HepG2 (cell line): ENCODE measurements around the gene IL32. TPM values are rescaled to one million over a fixed set of nuclear protein-coding genes. Genes with fewer than 3 reads are reported as not detected.

Source experiments
- ARHGAP35 ChIP-seq: sonication (generic); formaldehyde crosslinking; IDR thresholded peaks from 2 replicates; pipeline ENCODE4 v1.9.0; 2022; ENCODE audit warnings: mild to moderate bottlenecking, inconsistent platforms, moderate library complexity, missing genetic modification reagents, borderline replicate concordance
- HMG20B ChIP-seq: conservative IDR thresholded peaks from 2 replicates; pipeline ENCODE4 v1.6.1; 2016; ENCODE audit warnings: missing genetic modification reagents, missing compliant biosample characterization
- KDM6A ChIP-seq: IDR thresholded peaks from 2 replicates; pipeline ENCODE4 v1.6.1; 2016; ENCODE audit warnings: low read depth
- KLF15 ChIP-seq: sonication (generic); formaldehyde crosslinking; IDR thresholded peaks from 2 replicates; pipeline ENCODE4 v1.8.1; 2023; ENCODE audit warnings: borderline replicate concordance, mild to moderate bottlenecking, inconsistent platforms, missing genetic modification reagents, mixed read lengths
- KMT2B ChIP-seq: IDR thresholded peaks from 2 replicates; pipeline ENCODE4 v1.6.1; 2016; ENCODE audit warnings: missing genetic modification reagents, missing compliant biosample characterization
- MEIS2 ChIP-seq: sonication (generic); formaldehyde crosslinking; IDR thresholded peaks from 2 replicates; pipeline ENCODE4 v1.9.0; 2021; ENCODE audit warnings: mild to moderate bottlenecking, missing genetic modification reagents
- MXD4 ChIP-seq: IDR thresholded peaks from 2 replicates; pipeline ENCODE4 v1.6.1; 2016; ENCODE audit warnings: mild to moderate bottlenecking, missing biosample characterization, missing genetic modification reagents
- NCOR1 ChIP-seq: fragments of 200-600 bp; sonication (generic); IDR thresholded peaks from 2 replicates; pipeline ENCODE4 v1.7.0; 2017; ENCODE audit warnings: antibody characterized with exemption, low read length, borderline replicate concordance
- NFYB ChIP-seq: sonication (generic); formaldehyde crosslinking; IDR thresholded peaks from 2 replicates; pipeline ENCODE4 v1.4.0; 2020; ENCODE audit warnings: missing genetic modification reagents
- NR2F2 ChIP-seq: IDR thresholded peaks from 2 replicates; pipeline ENCODE4 v1.6.1; 2012; ENCODE audit warnings: low read depth, inconsistent platforms, borderline replicate concordance
- THAP11 ChIP-seq: IDR thresholded peaks from 2 replicates; pipeline ENCODE4 v1.6.1; 2016; ENCODE audit warnings: missing biosample characterization, missing genetic modification reagents
- ZBTB7A ChIP-seq: sonication (generic); formaldehyde crosslinking; IDR thresholded peaks from 2 replicates; pipeline ENCODE4 v1.8.0; 2022; ENCODE audit warnings: mild to moderate bottlenecking, missing genetic modification reagents
- ZNF317 ChIP-seq: sonication (generic); formaldehyde crosslinking; IDR thresholded peaks from 2 replicates; pipeline ENCODE4 v1.5.0; 2020; ENCODE audit warnings: mild to moderate bottlenecking, missing genetic modification reagents
- ZNF331 ChIP-seq: sonication (generic); formaldehyde crosslinking; IDR thresholded peaks from 2 replicates; pipeline ENCODE4 v1.4.0; 2020; ENCODE audit warnings: missing genetic modification reagents
- ZNF367 ChIP-seq: sonication (generic); formaldehyde crosslinking; IDR thresholded peaks from 2 replicates; pipeline ENCODE4 v1.4.0; 2020; ENCODE audit warnings: missing genetic modification reagents, borderline replicate concordance
- ZNF501 ChIP-seq: sonication (generic); formaldehyde crosslinking; IDR thresholded peaks from 2 replicates; pipeline ENCODE4 v1.5.1; 2020; ENCODE audit warnings: mild to moderate bottlenecking, moderate library complexity, missing genetic modification reagents
- ZNF549 ChIP-seq: sonication (generic); formaldehyde crosslinking; IDR thresholded peaks from 2 replicates; pipeline ENCODE4 v1.5.0; 2020; ENCODE audit warnings: missing genetic modification reagents
- ZNF7 ChIP-seq: IDR thresholded peaks from 2 replicates; pipeline ENCODE4 v1.6.1; 2016; ENCODE audit warnings: missing biosample characterization, missing genetic modification reagents
- ZNF720 ChIP-seq: sonication (generic); formaldehyde crosslinking; IDR thresholded peaks from 2 replicates; pipeline ENCODE4 v1.4.0; 2020; ENCODE audit warnings: missing genetic modification reagents
- ZNF839 ChIP-seq: sonication (generic); formaldehyde crosslinking; IDR thresholded peaks from 2 replicates; pipeline ENCODE4 v1.4.0; 2020; ENCODE audit warnings: missing genetic modification reagents, mild to moderate bottlenecking, borderline replicate concordance
- polyA plus RNA-seq, 8 experiments: library from polyadenylated mRNA; depleted of rRNA in 3 of 8; stranded (reverse) in 7 of 8; unstranded in 1 of 8; fragments of >200 nt; fragmentation: Illumina TruSeq in 4 of 8; extraction: Trizol in 4 of 8; gene quantifications; 2 replicates each; pipeline versions ENCODE4 v1.2.1 to v1.2.3, GENCODE V29; 2011 to 2016; ENCODE audit warnings: low read depth in 4 of 8, missing spikeins in 1 of 8, mixed read lengths in 1 of 8; ENCODE audit not compliant: insufficient read depth in 1 of 8
- total RNA-seq, 5 experiments: library from RNA; depleted of rRNA; stranded (reverse); fragments of >200 nt; fragmentation: Illumina TruSeq; extraction: Trizol; gene quantifications; 2 replicates each; pipeline ENCODE4 v1.2.3, GENCODE V29; 2016; ENCODE audit warnings: low read depth in 1 of 5
- TF ChIP-seq, protein P1 (sequence below): sonication (generic); formaldehyde crosslinking; IDR thresholded peaks from 2 replicates; pipeline ENCODE4 v1.5.0; 2020; ENCODE audit warnings: mild to moderate bottlenecking, missing genetic modification reagents, moderate library complexity
- TF ChIP-seq, protein P2 (sequence below): sonication (generic); formaldehyde crosslinking; conservative IDR thresholded peaks from 2 replicates; pipeline ENCODE4 v1.8.0; 2022; ENCODE audit warnings: low read depth, missing genetic modification reagents
- TF ChIP-seq, protein P3 (sequence below): sonication (generic); formaldehyde crosslinking; IDR thresholded peaks from 2 replicates; pipeline ENCODE4 v1.9.0; 2022; ENCODE audit warnings: missing genetic modification reagents, mild to moderate bottlenecking, borderline replicate concordance
- TF ChIP-seq, protein P4 (sequence below), 2 experiments: sonication (generic) in 1 of 2; formaldehyde crosslinking in 1 of 2; IDR thresholded peaks; 2 replicates each; pipeline versions ENCODE4 v1.4.0 to v1.6.1; 2018 to 2020; ENCODE audit warnings: missing genetic modification reagents in 2 of 2, borderline replicate concordance in 1 of 2, low read depth in 1 of 2, mild to moderate bottlenecking in 1 of 2, missing biosample characterization in 1 of 2

The IL32 gene
- total and polyA plus RNA-seq, 2 of the 13 experiments (the other 11 are each of a cell fraction or from before 2014, with no cell fraction given), result 115 to 165 TPM

DNA sequence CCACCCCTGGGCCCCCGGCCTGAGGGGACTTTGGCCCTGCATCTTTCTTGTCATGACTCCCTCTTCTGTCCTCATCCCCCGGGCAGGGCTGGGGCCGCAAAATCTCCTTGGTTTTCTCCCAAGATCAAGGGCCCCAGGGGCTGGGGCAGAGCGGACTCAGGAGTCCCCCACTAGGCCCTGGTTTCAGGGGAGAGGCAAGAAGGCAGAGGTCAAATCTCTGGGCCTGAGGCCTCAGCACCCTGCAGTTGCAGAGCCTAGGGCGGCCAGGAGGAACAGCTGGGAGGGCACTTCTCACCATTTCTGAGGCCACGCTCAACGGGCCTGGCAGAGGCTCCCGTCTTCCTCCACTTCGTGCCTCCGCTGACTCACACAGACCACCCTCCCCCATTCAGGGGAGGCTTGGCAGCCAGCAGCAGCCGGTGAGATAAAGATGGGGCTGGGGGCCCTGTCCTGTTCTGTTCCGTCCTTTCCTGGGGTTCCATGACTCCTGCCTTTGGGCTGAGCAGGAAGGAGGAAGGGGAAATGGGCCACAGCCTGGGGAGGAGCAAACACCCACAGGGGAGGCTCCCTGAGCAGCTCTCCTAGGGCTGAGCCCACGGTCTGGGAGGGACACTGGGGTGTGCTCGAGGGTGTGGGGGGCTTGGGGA is 21.3 kb downstream of the IL32 start (continued):
- TF ChIP-seq, protein P1, sequence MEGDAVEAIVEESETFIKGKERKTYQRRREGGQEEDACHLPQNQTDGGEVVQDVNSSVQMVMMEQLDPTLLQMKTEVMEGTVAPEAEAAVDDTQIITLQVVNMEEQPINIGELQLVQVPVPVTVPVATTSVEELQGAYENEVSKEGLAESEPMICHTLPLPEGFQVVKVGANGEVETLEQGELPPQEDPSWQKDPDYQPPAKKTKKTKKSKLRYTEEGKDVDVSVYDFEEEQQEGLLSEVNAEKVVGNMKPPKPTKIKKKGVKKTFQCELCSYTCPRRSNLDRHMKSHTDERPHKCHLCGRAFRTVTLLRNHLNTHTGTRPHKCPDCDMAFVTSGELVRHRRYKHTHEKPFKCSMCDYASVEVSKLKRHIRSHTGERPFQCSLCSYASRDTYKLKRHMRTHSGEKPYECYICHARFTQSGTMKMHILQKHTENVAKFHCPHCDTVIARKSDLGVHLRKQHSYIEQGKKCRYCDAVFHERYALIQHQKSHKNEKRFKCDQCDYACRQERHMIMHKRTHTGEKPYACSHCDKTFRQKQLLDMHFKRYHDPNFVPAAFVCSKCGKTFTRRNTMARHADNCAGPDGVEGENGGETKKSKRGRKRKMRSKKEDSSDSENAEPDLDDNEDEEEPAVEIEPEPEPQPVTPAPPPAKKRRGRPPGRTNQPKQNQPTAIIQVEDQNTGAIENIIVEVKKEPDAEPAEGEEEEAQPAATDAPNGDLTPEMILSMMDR (CRISPR knock-in tag), result no peak
- TF ChIP-seq ZNF839, result no peak
- peak; percentile 71; the same call in 1 of the 2 replicates for TF ChIP-seq ZNF501
- no peak for TF ChIP-seq ZBTB7A (CRISPR knock-in tag)
- TF ChIP-seq ZNF549, result no peak
- no peak for TF ChIP-seq NFYB (CRISPR knock-in tag)
- TF ChIP-seq MEIS2, result peak; percentile 29; the same call in 1 of the 2 replicates
- peak; percentile 23; the same call in 1 of the 2 replicates for TF ChIP-seq THAP11
- TF ChIP-seq, protein P2, sequence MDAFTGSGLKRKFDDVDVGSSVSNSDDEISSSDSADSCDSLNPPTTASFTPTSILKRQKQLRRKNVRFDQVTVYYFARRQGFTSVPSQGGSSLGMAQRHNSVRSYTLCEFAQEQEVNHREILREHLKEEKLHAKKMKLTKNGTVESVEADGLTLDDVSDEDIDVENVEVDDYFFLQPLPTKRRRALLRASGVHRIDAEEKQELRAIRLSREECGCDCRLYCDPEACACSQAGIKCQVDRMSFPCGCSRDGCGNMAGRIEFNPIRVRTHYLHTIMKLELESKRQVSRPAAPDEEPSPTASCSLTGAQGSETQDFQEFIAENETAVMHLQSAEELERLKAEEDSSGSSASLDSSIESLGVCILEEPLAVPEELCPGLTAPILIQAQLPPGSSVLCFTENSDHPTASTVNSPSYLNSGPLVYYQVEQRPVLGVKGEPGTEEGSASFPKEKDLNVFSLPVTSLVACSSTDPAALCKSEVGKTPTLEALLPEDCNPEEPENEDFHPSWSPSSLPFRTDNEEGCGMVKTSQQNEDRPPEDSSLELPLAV (CRISPR knock-in tag), result no peak
- TF ChIP-seq, protein P3, sequence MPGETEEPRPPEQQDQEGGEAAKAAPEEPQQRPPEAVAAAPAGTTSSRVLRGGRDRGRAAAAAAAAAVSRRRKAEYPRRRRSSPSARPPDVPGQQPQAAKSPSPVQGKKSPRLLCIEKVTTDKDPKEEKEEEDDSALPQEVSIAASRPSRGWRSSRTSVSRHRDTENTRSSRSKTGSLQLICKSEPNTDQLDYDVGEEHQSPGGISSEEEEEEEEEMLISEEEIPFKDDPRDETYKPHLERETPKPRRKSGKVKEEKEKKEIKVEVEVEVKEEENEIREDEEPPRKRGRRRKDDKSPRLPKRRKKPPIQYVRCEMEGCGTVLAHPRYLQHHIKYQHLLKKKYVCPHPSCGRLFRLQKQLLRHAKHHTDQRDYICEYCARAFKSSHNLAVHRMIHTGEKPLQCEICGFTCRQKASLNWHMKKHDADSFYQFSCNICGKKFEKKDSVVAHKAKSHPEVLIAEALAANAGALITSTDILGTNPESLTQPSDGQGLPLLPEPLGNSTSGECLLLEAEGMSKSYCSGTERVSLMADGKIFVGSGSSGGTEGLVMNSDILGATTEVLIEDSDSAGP (CRISPR knock-in tag), result peak; percentile 71; the same call in 1 of the 2 replicates
- TF ChIP-seq NR2F2, result no peak
- no peak for TF ChIP-seq ZNF367
- 0 out of 2 replicates have a peak, but pooled peaks have one; percentile 18 for TF ChIP-seq ZNF317
- peak; percentile 22; the same call in 1 of the 2 replicates for TF ChIP-seq MXD4
- no peak for TF ChIP-seq KLF15 (CRISPR knock-in tag)
- TF ChIP-seq ZNF720, result no peak
- TF ChIP-seq KMT2B (CRISPR knock-in tag), result no peak; the same call in 1 of the 2 replicates
- peak; percentile 48; the same call in 1 of the 2 replicates for TF ChIP-seq NCOR1
- TF ChIP-seq ZNF7 (CRISPR knock-in tag), result no peak
- TF ChIP-seq, protein P4, sequence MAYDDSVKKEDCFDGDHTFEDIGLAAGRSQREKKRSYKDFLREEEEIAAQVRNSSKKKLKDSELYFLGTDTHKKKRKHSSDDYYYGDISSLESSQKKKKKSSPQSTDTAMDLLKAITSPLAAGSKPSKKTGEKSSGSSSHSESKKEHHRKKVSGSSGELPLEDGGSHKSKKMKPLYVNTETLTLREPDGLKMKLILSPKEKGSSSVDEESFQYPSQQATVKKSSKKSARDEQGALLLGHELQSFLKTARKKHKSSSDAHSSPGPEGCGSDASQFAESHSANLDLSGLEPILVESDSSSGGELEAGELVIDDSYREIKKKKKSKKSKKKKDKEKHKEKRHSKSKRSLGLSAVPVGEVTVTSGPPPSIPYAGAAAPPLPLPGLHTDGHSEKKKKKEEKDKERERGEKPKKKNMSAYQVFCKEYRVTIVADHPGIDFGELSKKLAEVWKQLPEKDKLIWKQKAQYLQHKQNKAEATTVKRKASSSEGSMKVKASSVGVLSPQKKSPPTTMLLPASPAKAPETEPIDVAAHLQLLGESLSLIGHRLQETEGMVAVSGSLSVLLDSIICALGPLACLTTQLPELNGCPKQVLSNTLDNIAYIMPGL (CRISPR knock-in tag; IDR thresholded peaks at IDR 0.05; ENCODE audit: borderline replicate concordance in 1 of 2, low read depth in 1 of 2), result peak in 1 of 2 experiments; percentile 33; a peak in 2 of 4 replicates
- 0 out of 2 replicates have a peak, but pooled peaks have one; percentile 54 for TF ChIP-seq ARHGAP35 (CRISPR knock-in tag)
- TF ChIP-seq ZNF331 (CRISPR knock-in tag), result peak; percentile 19; the same call in 1 of the 2 replicates
- TF ChIP-seq KDM6A, result peak; percentile 90
- no peak for TF ChIP-seq HMG20B (CRISPR knock-in tag)
